LNCaP clone FGC (cell line): ENCODE data around the gene ST3GAL3.
A peak's percentile ranks its signal among the peaks of the same experiment; 100 is the strongest.

ENCODE experiments used
- DNase-seq: peaks from one replicate; pipeline ENCODE4 v3.0.0-alpha.2; 2011; ENCODE audit warnings: low read depth
- H3K4me3 ChIP-seq: 2 replicates; pipeline ENCODE4 v1.5.1; 2011; ENCODE audit warnings: mild to moderate bottlenecking, low read depth, low read length, control low read depth
- TF ChIP-seq, protein P1 (sequence below): IDR thresholded peaks from 2 replicates; pipeline ENCODE4 v1.5.1; 2012; ENCODE audit warnings: mild to moderate bottlenecking; ENCODE audit not compliant: control insufficient read depth, insufficient read depth; ENCODE audit errors: extremely low read depth

The ST3GAL3 gene

DNA sequence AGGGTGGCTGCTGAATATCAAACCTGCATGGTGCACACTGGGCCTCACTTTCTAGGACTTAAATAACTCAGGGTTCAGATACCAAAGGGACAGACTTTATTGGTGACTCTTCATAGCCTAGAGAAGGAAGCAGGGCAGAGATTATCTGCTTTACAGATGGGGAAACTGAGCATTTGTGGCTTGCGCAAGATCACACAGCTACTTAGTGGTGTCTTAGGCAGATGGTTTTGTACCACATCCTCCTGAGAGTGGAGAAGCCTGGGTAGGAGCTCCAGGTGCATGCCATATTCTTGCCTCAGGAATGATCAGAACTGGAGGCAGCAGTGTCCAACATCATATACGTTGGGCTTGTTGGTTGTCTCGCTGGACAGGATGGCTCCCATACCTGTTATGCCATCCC is 255.7 kb downstream of the ST3GAL3 start:
- TF ChIP-seq, protein P1, sequence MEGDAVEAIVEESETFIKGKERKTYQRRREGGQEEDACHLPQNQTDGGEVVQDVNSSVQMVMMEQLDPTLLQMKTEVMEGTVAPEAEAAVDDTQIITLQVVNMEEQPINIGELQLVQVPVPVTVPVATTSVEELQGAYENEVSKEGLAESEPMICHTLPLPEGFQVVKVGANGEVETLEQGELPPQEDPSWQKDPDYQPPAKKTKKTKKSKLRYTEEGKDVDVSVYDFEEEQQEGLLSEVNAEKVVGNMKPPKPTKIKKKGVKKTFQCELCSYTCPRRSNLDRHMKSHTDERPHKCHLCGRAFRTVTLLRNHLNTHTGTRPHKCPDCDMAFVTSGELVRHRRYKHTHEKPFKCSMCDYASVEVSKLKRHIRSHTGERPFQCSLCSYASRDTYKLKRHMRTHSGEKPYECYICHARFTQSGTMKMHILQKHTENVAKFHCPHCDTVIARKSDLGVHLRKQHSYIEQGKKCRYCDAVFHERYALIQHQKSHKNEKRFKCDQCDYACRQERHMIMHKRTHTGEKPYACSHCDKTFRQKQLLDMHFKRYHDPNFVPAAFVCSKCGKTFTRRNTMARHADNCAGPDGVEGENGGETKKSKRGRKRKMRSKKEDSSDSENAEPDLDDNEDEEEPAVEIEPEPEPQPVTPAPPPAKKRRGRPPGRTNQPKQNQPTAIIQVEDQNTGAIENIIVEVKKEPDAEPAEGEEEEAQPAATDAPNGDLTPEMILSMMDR, result no peak
- no peak overlapping the region for H3K4me3 ChIP-seq
- no peak for DNase-seq

DNA sequence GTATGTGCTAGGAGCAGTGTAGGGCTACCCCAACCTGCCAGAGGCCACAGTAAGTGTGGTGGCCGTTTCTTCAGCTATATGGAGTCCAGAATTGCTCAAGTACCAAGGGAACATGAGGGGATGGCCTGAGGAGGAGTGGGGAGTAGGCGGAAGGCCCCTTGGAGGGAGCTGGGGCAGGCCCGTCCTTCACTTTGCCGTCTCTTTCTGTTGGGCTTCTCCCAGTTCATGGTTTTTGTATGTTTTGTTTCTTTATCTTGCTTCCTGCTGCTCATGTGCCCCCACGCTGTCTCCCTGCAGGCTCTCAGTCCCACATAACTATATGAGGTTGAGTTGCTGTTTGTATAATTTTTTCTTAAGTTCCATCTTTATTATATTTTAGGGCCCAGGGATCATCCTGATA is 256.6 kb downstream of the ST3GAL3 start:
- TF ChIP-seq, protein P1, result no peak
- no peak overlapping the region for H3K4me3 ChIP-seq
- no peak for DNase-seq

DNA sequence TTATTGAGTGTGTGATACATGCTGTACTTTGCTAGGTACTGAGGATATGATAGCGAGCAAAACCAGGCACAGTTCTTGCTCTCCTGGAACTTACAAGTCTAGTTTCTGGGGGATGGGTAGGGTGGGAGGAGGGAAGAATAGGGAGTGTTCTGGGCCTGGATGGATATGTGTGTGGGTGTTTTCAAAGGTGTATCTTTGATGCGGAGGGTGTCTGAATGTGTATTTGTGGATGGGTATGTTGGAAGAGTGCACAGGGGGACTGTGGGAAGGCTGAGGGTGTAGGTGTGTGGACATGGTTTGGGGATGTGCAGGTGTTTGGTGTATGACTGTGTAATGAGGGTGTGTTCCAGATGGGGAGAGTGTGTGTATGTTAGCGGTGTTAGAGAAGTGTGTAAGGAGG is 258.0 kb downstream of the ST3GAL3 start:
- no peak overlapping the region for H3K4me3 ChIP-seq
- TF ChIP-seq, protein P1, result no peak
- no peak for DNase-seq

DNA sequence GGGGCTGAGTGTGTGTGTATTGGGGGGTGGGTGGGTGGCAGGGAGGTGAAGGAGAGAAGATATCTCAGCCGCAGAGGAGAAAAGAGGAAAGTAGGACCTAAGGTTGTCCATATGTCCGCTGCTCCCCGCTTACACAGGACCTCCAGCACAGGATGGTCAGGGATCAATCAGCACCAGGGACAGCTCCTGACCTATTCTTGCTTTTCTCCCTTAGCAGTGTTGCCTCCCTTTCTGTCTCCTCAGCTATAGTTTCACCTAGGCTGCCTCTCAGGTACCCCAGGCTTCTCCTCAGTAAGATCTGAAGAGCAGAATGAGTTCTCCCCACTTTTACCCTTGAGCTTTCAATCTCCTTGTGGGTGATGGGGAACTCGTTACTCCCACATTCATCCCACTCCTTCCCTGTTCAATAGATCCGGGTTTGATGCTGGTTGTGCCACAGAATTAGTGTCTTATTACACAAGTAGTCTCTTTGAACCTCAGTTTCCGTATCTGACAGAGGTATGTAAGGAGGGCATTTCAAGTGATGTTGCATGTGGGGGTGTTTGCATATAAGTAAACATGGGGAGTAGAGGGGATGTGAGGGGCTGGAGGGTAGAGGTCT is 261.1 kb downstream of the ST3GAL3 start:
- H3K4me3 ChIP-seq, result no peak overlapping the region
- TF ChIP-seq, protein P1, result no peak
- no peak for DNase-seq

DNA sequence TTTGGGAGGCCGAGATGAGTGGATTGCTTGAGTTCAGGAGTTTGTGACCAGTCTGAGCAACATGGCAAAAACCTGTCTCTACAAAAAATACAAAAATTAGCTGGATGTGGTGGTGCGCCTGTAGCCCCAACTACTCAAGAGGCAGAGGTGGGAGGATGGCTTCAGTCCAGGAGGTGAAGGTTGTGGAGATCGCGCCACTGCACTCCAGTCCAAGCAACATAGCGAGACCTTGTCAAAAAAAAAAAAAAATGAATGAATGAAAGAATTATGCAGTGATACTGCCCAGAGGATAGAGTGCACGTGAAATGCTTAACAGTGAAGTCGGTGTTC is 262.0 kb downstream of the ST3GAL3 start:
- no peak for DNase-seq
- H3K4me3 ChIP-seq, result peak overlapping the region; percentile 99; the same call in 1 of the 2 replicates
- TF ChIP-seq, protein P1, result no peak

DNA sequence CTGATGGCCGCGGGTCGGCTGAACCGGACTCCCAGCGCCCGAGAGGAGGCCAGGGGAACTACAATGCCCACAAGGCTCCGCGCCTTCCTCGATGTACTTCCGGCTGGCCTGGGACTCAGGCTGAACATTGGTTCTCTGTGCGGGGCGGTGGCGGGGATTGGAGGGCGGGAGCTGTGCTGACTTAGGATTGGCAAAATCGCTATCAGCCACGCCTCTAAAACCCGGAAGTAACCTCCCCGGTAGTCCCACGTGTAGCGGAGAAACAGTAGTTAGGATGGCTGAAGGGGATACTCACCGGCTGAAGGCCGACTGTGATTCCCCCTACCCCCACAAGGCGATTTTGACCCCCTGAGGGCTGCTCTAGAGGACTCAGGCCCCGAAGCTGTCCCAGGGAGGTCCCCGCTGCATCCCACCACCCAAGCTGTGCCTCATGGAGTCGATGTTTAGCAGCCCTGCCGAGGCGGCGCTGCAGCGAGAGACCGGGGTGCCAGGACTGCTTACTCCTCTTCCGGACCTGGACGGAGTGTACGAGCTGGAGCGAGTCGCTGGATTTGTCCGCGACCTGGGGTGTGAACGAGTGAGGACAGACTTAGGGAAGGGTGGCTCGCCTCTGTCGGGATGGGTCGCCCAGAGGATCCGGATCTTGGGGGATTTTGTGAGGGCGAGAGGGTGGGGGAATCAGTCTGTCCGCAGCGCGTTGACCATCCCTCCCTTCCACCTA is 262.6 kb downstream of the ST3GAL3 start, which contains the start of gene DPH2:
Gene DPH2, plus strand, starts transcription at position 265 of the 721 bp plus-strand sequence. Its CDS starts 166 bp downstream, at position 431.
- DNase-seq, result peak; percentile 94
- TF ChIP-seq, protein P1, result no peak
- H3K4me3 ChIP-seq, result peak within 1 kb of the TSS; percentile 99
